Measurements from ENCODE around the gene PKD2L1.

The PKD2L1 gene

GRCh38 chr10:100371482-100372027 lies 41.5 kb upstream of the PKD2L1 start:
- Histone ChIP-seq H3K18ac (ENCODE audit: low read depth in 1 of 2, low read length in 2 of 2) (peak overlapping the region; percentile 58 to 77), H4K8ac (ENCODE audit: low read length) (peak overlapping the region; percentile 5), H3K9me3 (ENCODE audit: control insufficient read depth, low read length) (no peaks in the 10 kb centered on the region), H3K4ac (ENCODE audit: low read depth in 1 of 2, low read length in 2 of 2) (peak overlapping the region in 1 of 2 experiments; percentile 58), H3K27ac (ENCODE audit: low read length, poor library complexity, severe bottlenecking) (peak overlapping the region; percentile 79), H2BK15ac (ENCODE audit: low read depth, poor library complexity, severe bottlenecking) (no peak overlapping the region), H3K14ac (ENCODE audit: low read length in 2 of 2) (no peak overlapping the region), H3K36me3 (ENCODE audit: control insufficient read depth in 1 of 2, insufficient read depth in 2 of 2, low read depth in 1 of 2, low read length in 2 of 2) (no peaks in the 10 kb centered on the region), H2AFZ (ENCODE audit: low read depth, low read length) (no peak overlapping the region), H4K91ac (ENCODE audit: low read length) (peak overlapping the region; percentile 78), H3K27me3 (ENCODE audit: control insufficient read depth in 1 of 2, insufficient read depth in 1 of 2, low read length in 2 of 2) (no peaks in the 10 kb centered on the region), H2BK120ac (ENCODE audit: low read depth, low read length) (peak overlapping the region; percentile 64), H3K4me3 (ENCODE audit: insufficient read depth in 1 of 2, low read depth in 1 of 2, low read length in 2 of 2) (peak overlapping the region in 1 of 2 experiments; percentile 46), H2BK5ac (ENCODE audit: low read depth, low read length, poor library complexity, severe bottlenecking) (peak overlapping the region; percentile 68), H3K9ac (ENCODE audit: low read length) (peak overlapping the region; percentile 70), H3K79me1 (replicated peaks; ENCODE audit: low read length, poor library complexity, severe bottlenecking) (peaks cover 1% of the 10 kb centered on the region), H3K23ac (ENCODE audit: low read length in 2 of 2) (no peak overlapping the region), H2AK5ac (ENCODE audit: low read length, severe bottlenecking) (no peak overlapping the region), H3K4me2 (ENCODE audit: low read length, poor library complexity, severe bottlenecking) (no peak overlapping the region), H2BK12ac (ENCODE audit: low read length in 2 of 2) (peak overlapping the region in 1 of 2 experiments; percentile 90), H3K4me1 (ENCODE audit: control insufficient read depth, insufficient read depth, low read depth, low read length) (peaks cover 17% of the 10 kb centered on the region)
- no peak for DNase-seq
- 68% methylated on average over 7 of the region's 10 CpGs for whole genome bisulfite sequencing

- Histone ChIP-seq H3K9ac (ENCODE audit: low read length) (peak overlapping the region; percentile 70), H3K27me3 (ENCODE audit: control insufficient read depth in 1 of 2, insufficient read depth in 1 of 2, low read length in 2 of 2) (no peaks in the 10 kb centered on the region), H3K79me1 (replicated peaks; ENCODE audit: low read length, poor library complexity, severe bottlenecking) (peaks cover 1% of the 10 kb centered on the region), H4K91ac (ENCODE audit: low read length) (peak overlapping the region; percentile 78), H3K14ac (ENCODE audit: low read length in 2 of 2) (no peak overlapping the region), H3K4me1 (ENCODE audit: control insufficient read depth, insufficient read depth, low read depth, low read length) (peaks cover 17% of the 10 kb centered on the region), H2BK12ac (ENCODE audit: low read length in 2 of 2) (peak overlapping the region; percentile 51 to 90), H3K36me3 (ENCODE audit: control insufficient read depth in 1 of 2, insufficient read depth in 2 of 2, low read depth in 1 of 2, low read length in 2 of 2) (no peaks in the 10 kb centered on the region), H3K23ac (ENCODE audit: low read length in 2 of 2) (no peak overlapping the region), H2BK120ac (ENCODE audit: low read depth, low read length) (peak overlapping the region; percentile 64), H3K4ac (ENCODE audit: low read depth in 1 of 2, low read length in 2 of 2) (peak overlapping the region; percentile 31 to 90), H2AFZ (ENCODE audit: low read depth, low read length) (no peak overlapping the region), H2BK15ac (ENCODE audit: low read depth, poor library complexity, severe bottlenecking) (no peak overlapping the region), H3K4me3 (ENCODE audit: insufficient read depth in 1 of 2, low read depth in 1 of 2, low read length in 2 of 2) (peak overlapping the region in 1 of 2 experiments; percentile 46), H3K9me3 (ENCODE audit: control insufficient read depth, low read length) (no peaks in the 10 kb centered on the region), H3K27ac (ENCODE audit: low read length, poor library complexity, severe bottlenecking) (peak overlapping the region; percentile 79), H3K4me2 (ENCODE audit: low read length, poor library complexity, severe bottlenecking) (no peak overlapping the region), H3K18ac (ENCODE audit: low read depth in 1 of 2, low read length in 2 of 2) (peak overlapping the region; percentile 58 to 77), H2BK5ac (ENCODE audit: low read depth, low read length, poor library complexity, severe bottlenecking) (peak overlapping the region; percentile 68), H4K8ac (ENCODE audit: low read length) (peak overlapping the region; percentile 64), H2AK5ac (ENCODE audit: low read length, severe bottlenecking) (no peak overlapping the region)
- WGBS: 23% methylated on average over 12 of the region's 12 CpGs
- DNase-seq: peak; percentile 94
Observed at GRCh38 chr10:100370714-100371481, 40.9 kb upstream of the PKD2L1 start.

DNA sequence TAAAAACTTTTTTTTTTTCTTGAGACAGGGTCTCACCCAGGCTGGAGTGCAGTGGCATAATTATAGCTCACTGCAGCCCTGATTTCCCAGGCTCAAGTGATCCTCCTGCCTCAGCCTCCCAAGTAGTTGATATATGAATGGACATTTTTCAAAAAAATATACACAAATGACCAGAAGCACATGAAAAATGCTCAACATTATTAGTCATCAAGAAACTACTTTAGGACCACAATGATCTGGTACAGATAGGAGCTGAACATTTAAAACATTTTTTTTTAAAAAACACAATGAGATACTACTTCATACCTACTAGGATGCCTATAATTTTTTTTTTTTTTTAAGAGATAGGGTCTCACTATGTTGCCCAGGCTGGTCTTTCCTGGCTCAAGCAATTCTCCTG lies 38.7 kb upstream of the PKD2L1 start:
- no peak overlapping the region for H2BK5ac ChIP-seq (ENCODE audit: low read depth, low read length, poor library complexity, severe bottlenecking)
- DNase-seq: no peak
- no peaks in the 10 kb centered on the region for H3K9me3 ChIP-seq (ENCODE audit: control insufficient read depth, low read length)
- H3K14ac ChIP-seq (ENCODE audit: low read length in 2 of 2): no peak overlapping the region
- H2AK5ac ChIP-seq (ENCODE audit: low read length, severe bottlenecking): no peak overlapping the region
- no peak overlapping the region for H2BK15ac ChIP-seq (ENCODE audit: low read depth, poor library complexity, severe bottlenecking)
- H4K91ac ChIP-seq (ENCODE audit: low read length): no peak overlapping the region
- H3K79me1 ChIP-seq (replicated peaks; ENCODE audit: low read length, poor library complexity, severe bottlenecking): peaks cover 1% of the 10 kb centered on the region
- H3K4ac ChIP-seq (ENCODE audit: low read depth in 1 of 2, low read length in 2 of 2): no peak overlapping the region
- no peak overlapping the region for H2BK120ac ChIP-seq (ENCODE audit: low read depth, low read length)
- H3K4me2 ChIP-seq (ENCODE audit: low read length, poor library complexity, severe bottlenecking): no peak overlapping the region
- H3K18ac ChIP-seq (ENCODE audit: low read depth in 1 of 2, low read length in 2 of 2): no peak overlapping the region
- no peak overlapping the region for H3K23ac ChIP-seq (ENCODE audit: low read length in 2 of 2)
- no peak overlapping the region for H2AFZ ChIP-seq (ENCODE audit: low read depth, low read length)
- H2BK12ac ChIP-seq (ENCODE audit: low read length in 2 of 2): no peak overlapping the region
- H3K27ac ChIP-seq (ENCODE audit: low read length, poor library complexity, severe bottlenecking): no peak overlapping the region
- no peak overlapping the region for H4K8ac ChIP-seq (ENCODE audit: low read length)
- peaks cover 15% of the 10 kb centered on the region for H3K4me1 ChIP-seq (ENCODE audit: control insufficient read depth, insufficient read depth, low read depth, low read length)
- no peak overlapping the region for H3K4me3 ChIP-seq (ENCODE audit: insufficient read depth in 1 of 2, low read depth in 1 of 2, low read length in 2 of 2)
- no peak overlapping the region for H3K9ac ChIP-seq (ENCODE audit: low read length)
- H3K27me3 ChIP-seq (ENCODE audit: control insufficient read depth in 1 of 2, insufficient read depth in 1 of 2, low read length in 2 of 2): no peaks in the 10 kb centered on the region
- peaks cover 0 to 2% of the 10 kb centered on the region in 2 experiments for H3K36me3 ChIP-seq (ENCODE audit: control insufficient read depth in 1 of 2, insufficient read depth in 2 of 2, low read depth in 1 of 2, low read length in 2 of 2)

- peak; percentile 89 for DNase-seq
- H3K14ac ChIP-seq (ENCODE audit: low read length in 2 of 2): no peak overlapping the region
- peak overlapping the region; percentile 74 to 77 for H3K18ac ChIP-seq (ENCODE audit: low read depth in 1 of 2, low read length in 2 of 2)
- no peak overlapping the region for H2AK5ac ChIP-seq (ENCODE audit: low read length, severe bottlenecking)
- H3K27me3 ChIP-seq (ENCODE audit: control insufficient read depth in 1 of 2, insufficient read depth in 1 of 2, low read length in 2 of 2): no peaks in the 10 kb centered on the region
- no peak overlapping the region for H2AFZ ChIP-seq (ENCODE audit: low read depth, low read length)
- no peak overlapping the region for H2BK5ac ChIP-seq (ENCODE audit: low read depth, low read length, poor library complexity, severe bottlenecking)
- H3K4ac ChIP-seq (ENCODE audit: low read depth in 1 of 2, low read length in 2 of 2): no peak overlapping the region
- no peaks in the 10 kb centered on the region for H3K9me3 ChIP-seq (ENCODE audit: control insufficient read depth, low read length)
- H3K4me3 ChIP-seq (ENCODE audit: insufficient read depth in 1 of 2, low read depth in 1 of 2, low read length in 2 of 2): no peak overlapping the region
- no peak overlapping the region for H2BK15ac ChIP-seq (ENCODE audit: low read depth, poor library complexity, severe bottlenecking)
- H3K9ac ChIP-seq (ENCODE audit: low read length): peak overlapping the region; percentile 34
- H3K4me2 ChIP-seq (ENCODE audit: low read length, poor library complexity, severe bottlenecking): no peak overlapping the region
- peak overlapping the region; percentile 77 for H3K27ac ChIP-seq (ENCODE audit: low read length, poor library complexity, severe bottlenecking)
- no peak overlapping the region for H2BK12ac ChIP-seq (ENCODE audit: low read length in 2 of 2)
- H3K23ac ChIP-seq (ENCODE audit: low read length in 2 of 2): no peak overlapping the region
- no peak overlapping the region for H4K91ac ChIP-seq (ENCODE audit: low read length)
- 61% methylated on average over 7 of the region's 7 CpGs for WGBS
- no peaks in the 10 kb centered on the region for H3K79me1 ChIP-seq (replicated peaks; ENCODE audit: low read length, poor library complexity, severe bottlenecking)
- H3K36me3 ChIP-seq (ENCODE audit: control insufficient read depth in 1 of 2, insufficient read depth in 2 of 2, low read depth in 1 of 2, low read length in 2 of 2): peaks cover 19 to 38% of the 10 kb centered on the region in 2 experiments
- H3K4me1 ChIP-seq (ENCODE audit: control insufficient read depth, insufficient read depth, low read depth, low read length): peaks cover 11% of the 10 kb centered on the region
- no peak overlapping the region for H2BK120ac ChIP-seq (ENCODE audit: low read depth, low read length)
- H4K8ac ChIP-seq (ENCODE audit: low read length): peak overlapping the region; percentile 77
Observed at GRCh38 chr10:100364735-100365391, 34.8 kb upstream of the PKD2L1 start.
